GM18511 (cell line): Measurements from ENCODE around the gene ARMC12.
"Not testable (repeated sequence)": the region's sequence is repeated elsewhere in the genome, so short reads cannot be mapped to it uniquely, and the experiment has no call there.

ENCODE experiments used
- ATAC-seq: cut with Tn5 transposase; IDR thresholded peaks from one replicate; pipeline ENCODE4 v1.9.1; 2021; ENCODE audit warnings: mild to moderate bottlenecking, moderate library complexity; ENCODE audit not compliant: unreplicated experiment

Gene ARMC12, protein sequence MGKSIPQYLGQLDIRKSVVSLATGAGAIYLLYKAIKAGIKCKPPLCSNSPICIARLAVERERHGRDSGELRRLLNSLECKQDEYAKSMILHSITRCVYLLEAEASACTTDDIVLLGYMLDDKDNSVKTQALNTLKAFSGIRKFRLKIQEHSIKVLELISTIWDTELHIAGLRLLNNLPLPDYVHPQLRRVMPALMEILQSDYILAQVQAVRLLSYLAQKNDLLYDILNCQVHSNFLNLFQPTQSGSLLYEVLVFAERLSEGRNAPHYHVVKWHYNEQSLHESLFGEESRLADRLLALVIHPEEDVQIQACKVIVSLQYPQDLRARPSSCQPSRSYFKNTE

DNA sequence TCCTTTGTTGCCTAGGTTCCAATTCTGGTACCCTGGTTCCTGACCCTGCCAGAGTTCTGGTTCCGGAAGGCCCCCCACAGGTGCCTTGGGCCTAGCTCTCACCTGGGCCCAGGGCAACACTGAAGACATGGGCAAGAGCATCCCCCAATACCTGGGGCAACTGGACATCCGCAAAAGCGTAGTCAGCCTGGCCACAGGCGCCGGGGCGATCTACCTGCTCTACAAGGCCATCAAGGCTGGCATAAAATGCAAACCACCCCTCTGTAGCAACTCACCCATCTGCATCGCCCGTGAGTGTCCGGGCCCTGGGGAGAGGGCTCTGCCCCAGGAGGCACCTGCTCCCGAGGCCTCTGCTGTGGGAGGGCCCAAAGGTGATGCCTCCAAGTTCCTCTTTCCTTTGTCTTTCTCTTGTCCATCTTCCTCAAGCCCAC is at the start of gene ARMC12:
Gene ARMC12 (plus strand): TSS at position 51 of the 431 bp plus-strand sequence. CDS start 77 bp downstream, at position 128.
- no peak for ATAC-seq

DNA sequence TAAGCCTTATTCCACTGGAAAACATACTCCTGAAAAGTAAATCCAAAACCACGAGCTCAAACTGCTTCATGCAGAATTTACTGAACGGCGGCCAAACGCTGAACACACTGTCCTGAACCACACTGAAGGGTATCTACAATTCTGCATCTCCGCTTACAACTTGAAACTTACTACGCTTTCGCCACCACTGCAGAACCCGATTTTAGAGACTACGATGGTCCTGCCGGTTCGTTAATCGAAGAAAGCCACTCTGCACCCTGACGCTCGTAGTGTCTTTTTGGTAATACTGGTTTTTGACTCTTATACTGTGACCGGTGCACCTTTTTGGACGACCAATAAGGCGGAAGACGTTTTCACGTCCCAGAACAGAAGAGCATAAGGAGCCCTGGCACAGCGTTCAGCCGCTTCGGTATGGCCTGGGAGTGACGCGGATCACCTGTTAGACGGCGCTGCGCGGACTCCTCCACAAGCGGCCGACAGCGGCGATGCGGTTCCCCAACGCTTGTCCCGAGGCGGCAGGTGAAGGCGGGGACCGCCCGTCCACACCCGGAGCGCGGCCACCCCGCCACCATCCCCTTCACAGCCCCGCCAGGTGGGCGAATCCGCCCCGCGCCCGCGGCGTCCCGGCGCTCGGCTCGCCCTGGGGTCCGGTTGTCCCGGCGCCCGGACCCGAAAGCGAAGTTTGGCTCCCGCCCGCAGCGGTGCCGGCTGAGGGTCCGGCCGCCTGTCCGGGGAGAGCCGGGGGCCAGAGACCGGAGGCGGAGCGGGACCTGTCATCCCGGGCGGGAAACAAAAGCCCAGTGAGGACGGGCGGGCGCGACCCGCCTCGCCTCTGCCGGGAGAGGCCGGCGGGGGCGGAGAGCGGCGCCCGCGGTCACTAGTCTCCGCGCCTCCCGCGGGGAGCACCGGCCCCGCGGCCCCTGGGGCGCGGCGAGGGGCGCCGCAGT is 48.9 kb upstream of the ARMC12 start:
- ATAC-seq = peak; percentile 53

DNA sequence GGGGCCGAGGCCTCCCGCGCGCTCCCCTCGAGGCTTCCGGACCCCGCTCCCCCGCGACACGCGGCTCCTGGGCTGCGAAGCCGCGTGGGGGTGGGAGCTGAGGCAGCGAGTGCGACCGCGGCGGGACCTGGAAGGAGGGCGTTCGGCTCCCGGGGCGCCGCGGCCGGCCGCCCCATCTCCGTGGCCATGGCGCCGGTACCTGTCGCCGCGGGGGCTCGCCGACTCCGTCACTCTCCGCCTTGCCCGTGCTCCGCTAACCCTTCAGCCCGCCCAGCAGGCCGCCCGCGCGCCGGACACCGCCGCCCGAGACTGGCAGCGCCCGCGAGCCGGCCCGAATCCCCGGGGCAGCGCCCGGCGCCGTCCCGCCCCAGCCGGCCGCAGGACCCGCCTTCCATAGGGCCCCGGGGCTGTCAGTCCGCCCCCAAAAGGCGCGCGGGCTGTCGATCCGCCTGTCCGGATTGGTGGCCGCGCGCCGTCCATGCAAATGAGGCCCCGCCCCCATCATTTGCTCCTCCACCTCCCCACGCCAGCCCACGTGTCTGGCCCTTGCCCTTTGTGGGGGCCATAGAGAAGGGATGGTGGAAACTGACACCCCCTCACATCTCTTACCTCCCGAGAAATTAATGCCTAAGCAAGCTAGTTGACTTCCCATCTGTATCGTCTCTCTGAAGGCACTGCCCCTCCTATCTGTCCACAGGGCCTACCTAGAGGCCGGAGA is 48.1 kb upstream of the ARMC12 start, which contains the start of gene FKBP5:
Gene FKBP5 (minus strand): TSS at position 311 of the 718 bp plus-strand sequence. CDS start 46,091 bp downstream, outside the sequence.
- ATAC-seq = peak; percentile 95

DNA sequence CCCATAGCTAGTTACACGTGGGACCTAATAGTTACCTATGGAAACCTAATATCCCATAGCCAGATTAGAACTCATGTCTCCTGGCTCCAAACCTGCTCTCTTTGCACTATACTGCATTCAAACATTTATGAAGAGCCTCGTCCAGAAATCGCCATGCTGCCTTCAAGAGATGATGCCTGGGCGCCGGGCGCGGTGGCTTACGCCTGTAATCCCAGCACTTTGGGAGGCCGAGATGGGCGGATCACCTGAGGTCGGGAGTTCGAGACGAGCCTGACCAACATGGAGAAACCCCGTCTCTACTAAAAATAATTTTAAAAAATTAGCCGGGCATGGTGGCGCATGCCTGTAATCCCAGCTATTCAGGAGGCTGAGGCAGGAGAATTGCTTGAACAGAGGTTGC is 46.8 kb upstream of the ARMC12 start:
- ATAC-seq = not testable (repeated sequence)

DNA sequence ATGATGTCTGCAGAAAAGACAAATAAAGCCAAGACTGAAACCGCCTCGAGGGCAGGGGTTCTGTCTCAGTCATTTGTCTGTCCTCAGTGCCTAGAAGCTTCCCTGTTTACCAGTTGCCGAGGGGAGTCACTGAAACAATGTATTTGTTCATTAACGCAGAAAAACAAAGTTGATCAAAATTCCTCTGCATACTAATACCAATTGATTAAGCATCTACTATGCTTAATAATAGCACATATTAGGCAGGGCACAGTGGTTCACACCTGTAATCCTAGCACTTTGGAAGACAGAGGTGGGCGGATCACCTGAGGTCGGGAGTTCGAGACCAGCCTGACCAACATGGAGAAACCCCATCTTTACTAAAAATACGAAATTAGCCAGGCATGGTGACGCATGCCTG is 46.3 kb upstream of the ARMC12 start:
- ATAC-seq = no peak

DNA sequence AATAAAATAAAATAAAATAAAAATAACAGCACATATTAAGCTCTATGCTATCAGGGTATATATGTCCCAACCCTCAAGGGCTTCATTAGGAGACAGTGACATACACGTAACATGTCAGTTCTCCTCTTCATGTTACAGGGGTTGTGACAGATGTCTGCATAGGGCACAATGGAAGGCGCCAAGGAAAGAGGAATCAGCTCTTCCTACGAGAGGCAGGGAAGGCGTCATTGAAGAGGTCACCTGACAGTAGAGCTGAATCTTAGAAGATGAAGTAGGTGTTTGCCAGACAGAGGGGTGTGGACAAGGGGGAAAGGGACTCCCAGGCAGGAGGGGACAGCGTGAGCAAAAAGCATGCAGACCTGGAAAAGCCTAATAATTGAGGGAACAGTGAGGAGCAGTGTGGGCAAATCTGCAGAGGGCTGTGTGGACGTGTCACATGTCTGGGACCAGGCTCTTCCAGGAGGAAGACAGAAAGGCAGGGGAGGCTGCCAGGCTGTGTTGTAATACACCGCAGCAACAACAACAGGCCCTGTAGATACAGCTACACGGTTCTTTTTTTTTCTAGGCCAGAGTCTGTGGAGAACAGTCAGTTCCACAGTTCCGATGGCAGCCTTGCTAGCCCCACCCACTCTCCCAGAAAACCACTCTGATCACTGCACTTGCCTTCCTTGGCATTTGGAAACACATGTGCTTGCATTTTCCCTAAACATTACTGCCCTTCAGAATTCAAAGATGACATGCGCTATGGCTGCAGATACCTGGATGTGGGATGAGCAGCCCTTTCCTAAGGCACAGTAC is 45.6 kb upstream of the ARMC12 start:
- ATAC-seq = no peak

DNA sequence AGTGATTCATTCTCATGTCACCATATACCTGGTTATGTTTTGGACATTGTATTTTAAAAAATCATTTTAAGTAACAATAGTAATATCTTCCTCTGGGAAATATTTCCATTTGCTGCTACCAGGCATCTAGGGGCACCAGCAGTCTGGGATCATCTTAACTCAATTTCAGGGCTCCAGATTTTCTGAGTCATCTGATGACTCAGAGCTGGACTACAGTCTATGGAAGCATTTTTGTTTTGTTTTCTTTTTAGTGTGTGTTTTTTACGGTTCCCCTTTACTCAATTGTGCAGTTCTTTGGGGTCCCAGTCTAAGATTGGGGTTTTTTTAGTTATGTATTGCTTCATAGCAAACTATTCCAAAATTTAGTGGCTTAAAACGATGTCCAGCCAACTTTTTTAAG is 42.4 kb upstream of the ARMC12 start:
- no peak for ATAC-seq

DNA sequence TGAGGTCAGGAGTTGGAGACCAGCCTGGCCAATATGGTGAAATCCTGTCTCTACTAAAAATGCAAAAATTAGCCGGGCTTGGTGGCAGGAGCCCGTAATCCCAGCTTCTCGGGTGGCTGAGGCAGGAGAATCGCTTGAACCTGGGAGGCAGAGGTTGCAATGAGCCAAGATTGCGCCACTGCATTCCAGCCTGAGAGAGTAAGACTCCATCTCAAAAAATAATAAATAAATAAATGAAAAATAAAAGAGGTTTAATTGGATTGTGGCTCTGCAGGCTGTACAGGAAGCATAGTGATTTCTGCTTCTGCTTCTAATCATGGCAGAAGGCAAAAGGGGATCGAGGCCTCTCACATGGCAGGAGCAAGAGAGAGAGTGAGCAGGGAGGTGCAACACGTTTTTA is 38.4 kb upstream of the ARMC12 start:
- ATAC-seq = not testable (repeated sequence)

DNA sequence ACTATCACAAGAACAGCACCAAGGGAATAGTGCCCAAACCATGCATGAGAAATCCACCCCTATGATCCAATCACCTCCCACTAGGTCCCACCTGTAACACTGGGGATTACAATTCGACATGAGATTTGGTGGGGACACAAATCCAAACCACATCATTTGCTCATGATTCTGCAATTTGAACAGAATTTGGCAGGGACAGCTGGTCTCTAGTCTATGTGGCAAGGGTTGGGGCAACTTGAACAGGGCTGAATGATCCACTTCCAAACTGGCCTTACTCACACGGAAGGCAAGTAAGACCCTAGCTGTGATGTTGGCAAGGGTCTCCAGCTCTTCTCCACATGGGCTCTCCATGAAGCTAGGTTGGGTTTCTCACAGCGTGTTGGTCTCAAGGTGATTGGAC is 38.0 kb upstream of the ARMC12 start:
- ATAC-seq = no peak

DNA sequence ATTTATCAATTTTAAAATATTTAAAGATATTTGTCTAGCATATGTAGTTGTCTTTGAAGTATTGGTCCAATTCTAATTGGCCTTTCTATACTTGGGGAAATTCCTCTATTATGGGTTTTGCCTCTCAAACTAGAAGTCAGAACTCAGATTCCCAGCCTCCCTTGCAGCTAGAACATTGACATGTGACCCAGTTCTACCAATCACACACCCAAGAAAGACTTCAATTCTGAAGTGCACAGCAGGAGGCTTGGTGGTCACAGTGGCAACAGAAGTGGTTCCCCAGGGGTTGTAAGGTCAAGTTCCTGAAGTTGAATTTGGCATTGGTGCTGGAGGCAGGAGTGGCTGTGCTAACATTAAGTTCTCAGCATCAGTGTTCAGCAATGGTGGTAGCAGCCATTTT is 33.3 kb upstream of the ARMC12 start:
- no peak for ATAC-seq

DNA sequence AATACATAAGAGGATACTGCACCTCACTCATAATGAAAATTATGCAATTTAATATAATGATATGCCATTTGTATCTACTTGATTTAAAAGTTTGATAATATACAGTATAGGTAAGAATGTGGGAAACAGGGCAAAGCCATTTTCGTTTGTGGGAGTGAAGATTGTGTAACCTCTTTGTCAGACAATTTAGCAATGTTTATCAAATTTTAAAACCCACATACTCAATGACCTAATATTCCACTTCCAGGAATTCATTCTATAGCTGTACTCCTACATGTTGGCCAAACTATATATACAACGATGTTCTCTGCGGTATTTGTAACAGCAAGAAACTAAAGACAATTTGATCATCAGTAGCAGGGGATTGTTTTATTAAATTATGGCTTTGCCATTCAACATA is 30.4 kb upstream of the ARMC12 start:
- no peak for ATAC-seq

DNA sequence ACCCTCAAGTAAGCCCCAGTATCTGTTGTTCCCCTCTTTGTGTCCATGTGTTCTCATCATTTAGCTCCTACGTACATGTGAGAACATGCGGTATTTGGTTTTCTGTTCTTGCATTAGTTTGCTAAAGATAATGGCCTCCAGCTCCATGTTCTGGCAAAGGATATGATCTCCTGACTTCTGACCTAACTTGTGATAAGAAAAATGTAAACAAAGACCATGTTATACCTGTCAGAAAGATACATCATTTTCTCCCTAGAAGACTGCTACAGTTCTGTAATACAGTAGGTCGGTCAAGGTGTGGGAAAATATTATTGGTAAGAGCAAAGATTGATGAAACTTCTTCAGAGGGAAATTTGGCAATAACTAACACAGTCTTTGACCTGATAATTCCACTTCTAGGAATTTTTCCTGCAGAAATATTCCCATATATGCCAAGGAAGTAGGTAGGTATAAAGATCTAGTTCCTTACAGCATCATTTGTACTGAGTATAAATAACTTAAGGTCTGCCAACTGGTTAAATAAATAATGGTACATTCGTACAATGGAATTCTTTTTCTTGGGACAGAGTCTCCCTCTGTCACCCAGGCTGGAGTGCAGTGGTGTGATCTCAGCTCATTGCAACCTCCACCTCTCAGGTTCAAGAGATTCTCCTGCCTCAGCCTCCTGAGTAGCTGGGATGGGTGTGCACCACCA is 29.0 kb upstream of the ARMC12 start:
- no peak for ATAC-seq

DNA sequence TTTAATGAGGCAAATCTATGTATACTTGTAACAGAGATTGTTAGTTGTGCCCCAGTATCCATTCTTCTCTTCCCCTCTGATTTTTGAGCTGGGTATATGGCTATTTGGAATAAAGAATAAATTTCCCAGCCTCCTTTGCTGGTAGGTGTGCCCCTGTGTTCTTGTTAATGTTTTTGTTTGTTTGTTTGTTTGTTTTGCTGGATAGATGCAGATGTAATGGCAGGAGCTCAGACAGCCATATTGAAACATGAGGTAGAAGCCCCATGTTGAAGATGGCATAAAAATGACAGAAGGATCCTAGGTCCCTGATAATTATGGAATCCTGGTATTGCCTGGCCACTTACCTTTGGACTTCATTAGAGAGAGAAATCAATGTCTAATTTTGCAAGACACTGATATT is 28.2 kb upstream of the ARMC12 start:
- ATAC-seq = no peak

DNA sequence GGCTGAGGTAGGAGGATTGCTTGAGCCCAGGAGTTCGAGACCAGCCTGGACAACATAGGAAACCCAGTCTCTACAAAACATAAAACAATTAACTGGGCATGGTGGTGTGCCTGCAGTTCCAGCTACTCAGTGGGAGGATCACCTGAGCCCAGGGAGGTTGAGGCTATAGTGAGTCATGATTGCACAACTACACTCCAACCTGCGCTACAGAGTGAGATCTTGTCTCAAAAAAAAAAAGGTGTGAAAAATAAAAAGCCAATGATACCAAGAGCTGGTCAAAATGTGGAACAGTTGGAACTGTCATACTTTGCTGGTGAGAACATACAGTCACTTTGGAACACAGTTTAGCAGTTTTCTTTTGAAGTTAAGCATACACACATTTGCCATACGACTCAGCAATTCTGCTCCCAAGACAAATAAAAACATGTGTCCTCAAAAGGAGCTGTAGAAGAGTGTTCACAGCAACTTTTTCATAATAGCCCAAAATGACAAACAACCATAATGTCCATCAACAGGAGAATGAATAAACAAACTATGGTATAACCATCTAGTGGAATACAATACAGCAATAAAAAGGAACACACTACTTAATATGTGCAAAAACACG is 26.5 kb upstream of the ARMC12 start:
- ATAC-seq = no peak

DNA sequence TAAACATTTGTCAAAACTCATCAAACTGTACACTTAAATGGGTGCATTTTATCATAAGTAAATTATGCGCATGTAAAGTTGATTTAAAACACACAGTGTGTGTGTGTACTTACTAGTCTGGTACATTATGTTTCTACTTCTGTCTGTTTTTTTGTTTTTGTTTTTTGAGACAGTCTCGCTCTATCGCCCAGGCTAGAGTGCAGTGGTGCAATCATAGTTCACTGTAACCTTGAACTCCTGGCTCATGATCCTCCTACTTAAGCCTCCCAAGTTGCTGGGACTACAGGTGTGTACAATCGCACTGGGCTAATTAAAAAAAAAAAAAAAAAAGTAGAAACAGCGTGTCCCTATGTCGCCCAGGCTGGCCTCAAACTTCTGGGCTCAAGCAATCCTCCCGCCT is 25.1 kb upstream of the ARMC12 start:
- ATAC-seq = no peak

DNA sequence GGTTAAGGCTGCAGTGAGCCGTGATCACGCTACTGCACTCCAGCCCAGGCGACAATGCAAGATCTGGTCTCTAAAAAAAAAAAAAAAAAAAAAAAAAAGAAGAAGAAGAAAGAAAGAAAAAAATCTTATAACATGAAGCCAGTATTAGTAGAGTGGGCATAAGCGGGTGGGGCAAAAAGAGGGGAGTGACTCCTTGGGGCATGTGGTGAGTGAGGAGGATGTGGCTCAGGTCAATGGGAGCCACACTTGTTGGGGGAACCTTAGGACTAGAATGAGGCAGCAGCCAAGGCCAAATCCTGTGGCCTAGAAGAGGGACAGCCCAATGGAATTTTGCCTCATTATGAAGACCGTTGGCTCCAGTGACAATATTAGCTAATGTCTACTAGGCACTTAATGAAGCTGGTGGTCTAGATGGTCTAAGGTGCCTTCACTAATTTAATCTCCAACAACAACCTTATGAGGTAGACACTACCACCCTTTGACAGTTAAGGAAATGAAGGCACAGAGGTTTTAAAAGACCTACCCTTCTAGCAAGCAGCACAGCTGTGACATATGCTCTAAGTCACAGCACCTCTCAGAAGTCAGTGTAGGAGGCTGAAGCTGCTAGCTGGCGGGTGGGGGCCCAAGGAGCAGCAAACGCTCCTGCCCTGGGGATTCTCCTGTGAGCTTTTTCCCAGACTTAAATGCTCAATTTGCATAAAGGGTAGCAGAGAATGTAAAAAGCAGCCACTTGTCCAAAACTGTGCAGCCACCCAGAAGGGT is 23.6 kb upstream of the ARMC12 start:
- ATAC-seq = no peak

DNA sequence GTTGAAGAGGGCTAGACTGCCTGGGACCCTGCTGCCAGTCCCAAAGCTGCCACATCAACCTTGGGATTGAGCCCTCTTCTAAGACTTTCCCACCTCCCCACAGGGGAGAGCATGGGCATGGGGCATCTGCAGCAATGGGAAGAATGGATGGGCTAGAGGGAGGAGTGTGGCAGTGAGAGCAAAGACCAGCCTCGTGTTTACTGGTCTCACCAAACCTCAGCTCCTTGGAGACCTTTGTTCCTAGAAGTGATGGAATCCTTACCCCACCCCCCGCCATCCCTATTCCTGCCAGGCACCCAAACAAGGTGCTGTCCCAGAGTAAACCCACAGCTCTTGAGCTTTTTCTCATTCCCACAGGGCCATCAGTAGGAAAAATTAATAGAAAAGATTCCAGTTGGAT is 20.0 kb upstream of the ARMC12 start:
- ATAC-seq = no peak
